Dendritic cell treated with granulocyte-macrophage colony-stimulating factor and Interleukin-4, amounts not matched to agents 40 ng/mL and 50 ng/mL, for 4 days (primary cell): ENCODE data around the gene HDAC4.

Experiments used
- H3K27ac Mint-ChIP-seq: one replicate; pipeline ENCODE4 v1.8.0; 2022; ENCODE audit warnings: mild to moderate bottlenecking, mixed read lengths
- H3K27me3 Mint-ChIP-seq: one replicate; pipeline ENCODE4 v1.8.0; 2022; ENCODE audit warnings: mild to moderate bottlenecking, mixed read lengths
- H3K36me3 Mint-ChIP-seq: one replicate; pipeline ENCODE4 v1.8.0; 2022; ENCODE audit warnings: low read depth, mixed read lengths
- H3K4me1 Mint-ChIP-seq: one replicate; pipeline ENCODE4 v1.8.0; 2022; ENCODE audit warnings: low read depth, mixed read lengths
- H3K4me3 Mint-ChIP-seq: one replicate; pipeline ENCODE4 v1.8.0; 2022; ENCODE audit warnings: mild to moderate bottlenecking, moderate library complexity, mixed read lengths
- H3K9me3 Mint-ChIP-seq: one replicate; pipeline ENCODE4 v1.8.0; 2022; ENCODE audit warnings: mixed read lengths
- intact Hi-C: fragments of 100-400 bp; cut with micrococcal nuclease; formaldehyde crosslinking; loops from one replicate; pipeline ENCODE4 v1.15.0; 2022

The HDAC4 gene

GRCh38 chr2:239224955-239225354 lies 175.9 kb downstream of the HDAC4 start:
- Mint-ChIP-seq H3K36me3 (peaks cover 17% of the 10 kb centered on the region), H3K4me3 (peak overlapping the region; percentile 81), H3K4me1 (peaks cover 96% of the 10 kb centered on the region), H3K27me3 (no peaks in the 10 kb centered on the region), H3K27ac (peak overlapping the region; percentile 92), H3K9me3 (no peaks in the 10 kb centered on the region)
- intact Hi-C loops: no loop called here

- H3K27ac Mint-ChIP-seq: peak overlapping the region; percentile 92
- H3K36me3 Mint-ChIP-seq: peaks cover 17% of the 10 kb centered on the region
- peaks cover 93% of the 10 kb centered on the region for H3K4me1 Mint-ChIP-seq
- H3K9me3 Mint-ChIP-seq: no peaks in the 10 kb centered on the region
- intact Hi-C loops: no loop called here
- peak overlapping the region; percentile 63 for H3K4me3 Mint-ChIP-seq
- no peaks in the 10 kb centered on the region for H3K27me3 Mint-ChIP-seq
Observed at GRCh38 chr2:239224199-239224570, 176.6 kb downstream of the HDAC4 start.

GRCh38 chr2:239223310-239224198 lies 177.3 kb downstream of the HDAC4 start:
- H3K27ac Mint-ChIP-seq: peak overlapping the region; percentile 92
- no peaks in the 10 kb centered on the region for H3K27me3 Mint-ChIP-seq
- H3K4me1 Mint-ChIP-seq: peaks cover 91% of the 10 kb centered on the region
- peaks cover 15% of the 10 kb centered on the region for H3K36me3 Mint-ChIP-seq
- peak overlapping the region; percentile 63 for H3K4me3 Mint-ChIP-seq
- no peaks in the 10 kb centered on the region for H3K9me3 Mint-ChIP-seq
- intact Hi-C loops: no loop called here

- peak overlapping the region; percentile 92 for H3K27ac Mint-ChIP-seq
- H3K27me3 Mint-ChIP-seq: no peaks in the 10 kb centered on the region
- peaks cover 86% of the 10 kb centered on the region for H3K4me1 Mint-ChIP-seq
- H3K9me3 Mint-ChIP-seq: no peaks in the 10 kb centered on the region
- H3K36me3 Mint-ChIP-seq: peaks cover 8% of the 10 kb centered on the region
- intact Hi-C loops: loop anchor here (1.0 kb wide), 1 partner anchor 30 kb away; no protein-coding TSS in a partner anchor
- peak overlapping the region; percentile 63 for H3K4me3 Mint-ChIP-seq
Observed at GRCh38 chr2:239222706-239223309, 178.0 kb downstream of the HDAC4 start.

GRCh38 chr2:239222312-239222660 lies 178.5 kb downstream of the HDAC4 start:
- peaks cover 86% of the 10 kb centered on the region for H3K4me1 Mint-ChIP-seq
- peak overlapping the region; percentile 61 for H3K4me3 Mint-ChIP-seq
- no peaks in the 10 kb centered on the region for H3K9me3 Mint-ChIP-seq
- intact Hi-C loops: loop anchor here (1.0 kb wide), 1 partner anchor 31 kb away; no protein-coding TSS in a partner anchor
- H3K27me3 Mint-ChIP-seq: no peaks in the 10 kb centered on the region
- peaks cover 8% of the 10 kb centered on the region for H3K36me3 Mint-ChIP-seq
- H3K27ac Mint-ChIP-seq: peak overlapping the region; percentile 92

- Mint-ChIP-seq H3K27ac (peak overlapping the region; percentile 92), H3K4me1 (peaks cover 86% of the 10 kb centered on the region), H3K36me3 (no peaks in the 10 kb centered on the region), H3K4me3 (peak overlapping the region; percentile 23), H3K27me3 (no peaks in the 10 kb centered on the region), H3K9me3 (no peaks in the 10 kb centered on the region)
- intact Hi-C loops: no loop called here
Observed at GRCh38 chr2:239220981-239221396, 179.8 kb downstream of the HDAC4 start.

- intact Hi-C loops: no loop called here
- Mint-ChIP-seq H3K27ac (peak overlapping the region; percentile 92), H3K4me3 (peak overlapping the region; percentile 30), H3K9me3 (no peaks in the 10 kb centered on the region), H3K27me3 (no peaks in the 10 kb centered on the region), H3K4me1 (peaks cover 83% of the 10 kb centered on the region), H3K36me3 (peaks cover 2% of the 10 kb centered on the region)
Observed at GRCh38 chr2:239220341-239220740, 180.5 kb downstream of the HDAC4 start.

- peak overlapping the region; percentile 60 for H3K27ac Mint-ChIP-seq
- H3K9me3 Mint-ChIP-seq: no peaks in the 10 kb centered on the region
- peaks cover 77% of the 10 kb centered on the region for H3K4me1 Mint-ChIP-seq
- no peaks in the 10 kb centered on the region for H3K27me3 Mint-ChIP-seq
- peaks cover 17% of the 10 kb centered on the region for H3K36me3 Mint-ChIP-seq
- intact Hi-C loops: no loop called here
- H3K4me3 Mint-ChIP-seq: peak overlapping the region; percentile 4
Observed at GRCh38 chr2:239216614-239217273, 184.1 kb downstream of the HDAC4 start.

- intact Hi-C loops: no loop called here
- H3K9me3 Mint-ChIP-seq: no peaks in the 10 kb centered on the region
- H3K36me3 Mint-ChIP-seq: peaks cover 17% of the 10 kb centered on the region
- H3K4me1 Mint-ChIP-seq: peaks cover 77% of the 10 kb centered on the region
- H3K27me3 Mint-ChIP-seq: no peaks in the 10 kb centered on the region
- H3K4me3 Mint-ChIP-seq: no peak overlapping the region
- H3K27ac Mint-ChIP-seq: peak overlapping the region; percentile 60
Observed at GRCh38 chr2:239215988-239216613, 184.7 kb downstream of the HDAC4 start.

GRCh38 chr2:239215136-239215925 lies 185.5 kb downstream of the HDAC4 start:
- H3K4me3 Mint-ChIP-seq: no peak overlapping the region
- H3K27me3 Mint-ChIP-seq: no peaks in the 10 kb centered on the region
- no peak overlapping the region for H3K27ac Mint-ChIP-seq
- peaks cover 74% of the 10 kb centered on the region for H3K4me1 Mint-ChIP-seq
- no peaks in the 10 kb centered on the region for H3K9me3 Mint-ChIP-seq
- peaks cover 17% of the 10 kb centered on the region for H3K36me3 Mint-ChIP-seq
- intact Hi-C loops: no loop called here

- intact Hi-C loops: no loop called here
- Mint-ChIP-seq H3K4me3 (no peak overlapping the region), H3K27me3 (no peaks in the 10 kb centered on the region), H3K36me3 (peaks cover 17% of the 10 kb centered on the region), H3K9me3 (no peaks in the 10 kb centered on the region), H3K27ac (no peak overlapping the region), H3K4me1 (peaks cover 72% of the 10 kb centered on the region)
Observed at GRCh38 chr2:239214725-239215124, 186.1 kb downstream of the HDAC4 start.

- Mint-ChIP-seq H3K27me3 (no peaks in the 10 kb centered on the region), H3K36me3 (peaks cover 17% of the 10 kb centered on the region), H3K27ac (peak overlapping the region; percentile 50), H3K4me1 (peaks cover 71% of the 10 kb centered on the region), H3K9me3 (no peaks in the 10 kb centered on the region), H3K4me3 (no peak overlapping the region)
- intact Hi-C loops: no loop called here
Observed at GRCh38 chr2:239213643-239214101, 187.1 kb downstream of the HDAC4 start.
